H1 (cell line): Measurements from ENCODE around the gene DISP3. TPM values are rescaled to one million over a fixed set of nuclear protein-coding genes. Genes with fewer than 3 reads are reported as not detected.

Experiments
- CTCF ChIA-PET: fragments of 300-600 bp; sonication (Branson Sonifier 250); formaldehyde crosslinking; loops from one replicate; lab custom pipeline; 2021; ENCODE audit not compliant: partially characterized antibody; lab: Charles Lee
- POLR2A ChIA-PET: fragments of 300-600 bp; sonication (Branson Sonifier 250); formaldehyde crosslinking; loops from one replicate; lab custom pipeline; 2021; ENCODE audit warnings: inconsistent platforms; ENCODE audit not compliant: partially characterized antibody; lab: Charles Lee
- DNase-seq, 2 experiments: peaks; one replicate each; pipeline versions ENCODE4 v3.0.0 to v3.0.0-alpha.2; 2010 to 2022; ENCODE audit warnings: low spot score in 2 of 2, low read depth in 1 of 2, mixed read lengths in 1 of 2
- FAIRE-seq: peaks from 2 replicates; lab custom pipeline; 2011; peaks lifted over from hg19 to GRCh38; lab: Jason Lieb, UNC
- H2AFZ ChIP-seq: 2 replicates; pipeline ENCODE4 v1.8.1; 2012; ENCODE audit warnings: low read length, inconsistent platforms
- H2AK5ac ChIP-seq: 2 replicates; pipeline ENCODE4 v1.6.1; 2013; ENCODE audit warnings: low read depth, low read length
- H2BK120ac ChIP-seq: replicated peaks from 2 replicates; pipeline ENCODE3; 2013; ENCODE audit warnings: low read depth, low read length, inconsistent platforms
- H2BK12ac ChIP-seq: 2 replicates; pipeline ENCODE4 v1.6.1; 2013; ENCODE audit warnings: low read depth, low read length
- H2BK15ac ChIP-seq: 2 replicates; pipeline ENCODE4 v1.6.1; 2013; ENCODE audit warnings: low read length
- H2BK20ac ChIP-seq: 2 replicates; pipeline ENCODE4 v1.6.1; 2013; ENCODE audit warnings: low read length
- H2BK5ac ChIP-seq: 2 replicates; pipeline ENCODE4 v1.6.1; 2013; ENCODE audit warnings: low read depth, low read length
- H3K14ac ChIP-seq: 2 replicates; pipeline ENCODE4 v1.6.1; 2013; ENCODE audit warnings: inconsistent platforms; ENCODE audit not compliant: insufficient read length
- H3K18ac ChIP-seq: 2 replicates; pipeline ENCODE4 v1.6.1; 2013; ENCODE audit warnings: low read length; ENCODE audit errors: extremely low read depth
- H3K23ac ChIP-seq: 2 replicates; pipeline ENCODE4 v1.6.1; 2013; ENCODE audit warnings: inconsistent platforms; ENCODE audit not compliant: insufficient read length
- H3K23me2 ChIP-seq: 2 replicates; pipeline ENCODE4 v1.6.1; 2013; ENCODE audit warnings: low read depth, low read length
- H3K27ac ChIP-seq: 2 replicates; pipeline ENCODE4 v1.6.1; 2011; ENCODE audit warnings: low read depth, low read length, inconsistent platforms
- H3K27me3 ChIP-seq, 4 experiments: replicated peaks in 1 of 4; 1 replicate in 1 of 4; 2 replicates in 3 of 4; pipeline versions ENCODE4 v1.6.1 to v1.8.1; 2011 to 2013; ENCODE audit warnings: low read length in 3 of 4, mild to moderate bottlenecking in 3 of 4, inconsistent platforms in 2 of 4, mixed read lengths in 2 of 4, moderate library complexity in 1 of 4; ENCODE audit not compliant: control insufficient read depth in 3 of 4, insufficient read depth in 3 of 4; ENCODE audit errors: extremely low read depth in 1 of 4
- H3K36me3 ChIP-seq, 4 experiments: 2 replicates each; pipeline versions ENCODE4 v1.6.1 to v1.8.1; 2011 to 2013; ENCODE audit warnings: mild to moderate bottlenecking in 4 of 4, low read length in 3 of 4, moderate library complexity in 2 of 4, control low read depth in 1 of 4, inconsistent platforms in 1 of 4; ENCODE audit not compliant: insufficient read depth in 4 of 4, control insufficient read depth in 2 of 4
- H3K4ac ChIP-seq: replicated peaks from 2 replicates; pipeline ENCODE3; 2013; ENCODE audit warnings: low read length, low read depth, mixed read lengths, inconsistent platforms; ENCODE audit not compliant: insufficient read length
- H3K4me1 ChIP-seq, 4 experiments: replicated peaks in 1 of 4; 1 replicate in 1 of 4; 2 replicates in 3 of 4; pipeline versions ENCODE4 v1.6.1 to v1.8.1; 2011 to 2013; ENCODE audit warnings: low read length in 3 of 4, inconsistent platforms in 2 of 4, mixed read lengths in 1 of 4; ENCODE audit not compliant: insufficient read depth in 4 of 4, control insufficient read depth in 3 of 4
- H3K4me2 ChIP-seq, 2 experiments: 2 replicates each; pipeline versions ENCODE4 v1.6.1 to v1.8.1; 2011 to 2013; ENCODE audit warnings: low read depth in 2 of 2, low read length in 2 of 2, control low read depth in 1 of 2, inconsistent platforms in 1 of 2, mild to moderate bottlenecking in 1 of 2; ENCODE audit not compliant: insufficient read depth in 1 of 2
- H3K4me3 ChIP-seq, 4 experiments: fragments of 200-600, 300-600 bp in 1 of 4; sonication (generic), shearing (Covaris generic), sonication (Bioruptor Twin) in 1 of 4; 2 replicates each; pipeline versions ENCODE4 v1.5.1 to v1.8.1; 2011 to 2016; ENCODE audit warnings: low read length in 4 of 4, low read depth in 3 of 4, control low read depth in 2 of 4, inconsistent platforms in 2 of 4, mild to moderate bottlenecking in 2 of 4, mixed read lengths in 1 of 4, moderate library complexity in 1 of 4; ENCODE audit not compliant: insufficient read depth in 2 of 4; ENCODE audit errors: extremely low read depth in 1 of 4
- H3K56ac ChIP-seq: replicated peaks from 2 replicates; pipeline ENCODE3; 2013; ENCODE audit warnings: low read depth, mild to moderate bottlenecking, mixed read lengths, low read length, inconsistent platforms; ENCODE audit not compliant: insufficient read length
- H3K79me1 ChIP-seq: 2 replicates; pipeline ENCODE4 v1.6.1; 2013; ENCODE audit warnings: low read depth, low read length, control low read depth
- H3K79me2 ChIP-seq, 2 experiments: 2 replicates each; pipeline versions ENCODE4 v1.6.1 to v1.8.1; 2012 to 2013; ENCODE audit warnings: low read length in 2 of 2, mild to moderate bottlenecking in 2 of 2, inconsistent platforms in 1 of 2; ENCODE audit not compliant: insufficient read depth in 2 of 2, control insufficient read depth in 1 of 2
- H3K9ac ChIP-seq, 4 experiments: replicated peaks in 1 of 4; 1 replicate in 1 of 4; 2 replicates in 3 of 4; pipeline versions ENCODE4 v1.6.1 to v1.8.1; 2011 to 2013; ENCODE audit warnings: low read depth in 3 of 4, low read length in 3 of 4, control low read depth in 2 of 4, mild to moderate bottlenecking in 2 of 4, moderate library complexity in 2 of 4, inconsistent platforms in 1 of 4; ENCODE audit errors: extremely low read depth in 1 of 4
- H3K9me3 ChIP-seq, 2 experiments: 2 replicates each; pipeline versions ENCODE4 v1.6.1 to v1.8.1; 2012 to 2013; ENCODE audit warnings: mild to moderate bottlenecking in 2 of 2, moderate library complexity in 2 of 2, control low read depth in 1 of 2, inconsistent platforms in 1 of 2, low read depth in 1 of 2, low read length in 1 of 2, mixed read lengths in 1 of 2; ENCODE audit not compliant: insufficient read depth in 2 of 2
- H4K20me1 ChIP-seq, 2 experiments: replicated peaks in 1 of 2; 2 replicates each; pipeline versions ENCODE3 to v1.8.1; 2011 to 2013; ENCODE audit warnings: inconsistent platforms in 2 of 2, low read length in 2 of 2, mild to moderate bottlenecking in 1 of 2; ENCODE audit not compliant: insufficient read depth in 2 of 2, control insufficient read depth in 1 of 2
- H4K5ac ChIP-seq: 2 replicates; pipeline ENCODE4 v1.6.1; 2013; ENCODE audit warnings: low read length, low read depth, mixed read lengths, inconsistent platforms; ENCODE audit not compliant: insufficient read length
- H4K8ac ChIP-seq: 2 replicates; pipeline ENCODE4 v1.8.0; 2013; ENCODE audit warnings: mild to moderate bottlenecking, moderate library complexity, low read length, inconsistent platforms; ENCODE audit not compliant: insufficient read depth; ENCODE audit errors: extremely low read depth
- H4K91ac ChIP-seq: replicated peaks from 2 replicates; pipeline ENCODE3; 2013; ENCODE audit warnings: low read length, mixed read lengths, inconsistent platforms; ENCODE audit not compliant: insufficient read length
- JUND ChIP-seq: IDR thresholded peaks from 2 replicates; pipeline ENCODE4 v1.6.1; 2011; ENCODE audit warnings: mild to moderate bottlenecking, improper control_type of control experiment, low read length
- KDM1A ChIP-seq: fragments of 200-600, 300-600 bp; sonication (generic); IDR thresholded peaks from 2 replicates; pipeline ENCODE4 v1.7.1; 2016; ENCODE audit warnings: mild to moderate bottlenecking, low read length, borderline replicate concordance
- NANOG ChIP-seq: IDR thresholded peaks from 2 replicates; pipeline ENCODE4 v1.6.1; 2011; ENCODE audit warnings: low read length, low read depth, mild to moderate bottlenecking, inconsistent platforms; ENCODE audit not compliant: insufficient read depth, poor library complexity, severe bottlenecking
- SIN3A ChIP-seq, 2 experiments: IDR thresholded peaks in 1 of 2; conservative IDR thresholded peaks in 1 of 2; 2 replicates each; pipeline ENCODE4 v1.6.1; 2011 to 2012; ENCODE audit warnings: low read length in 2 of 2, improper control_type of control experiment in 1 of 2, low read depth in 1 of 2, mild to moderate bottlenecking in 1 of 2
- SP1 ChIP-seq: IDR thresholded peaks from 2 replicates; pipeline ENCODE4 v1.6.1; 2011; ENCODE audit warnings: low read depth, low read length
- TAF1 ChIP-seq: IDR thresholded peaks from 2 replicates; pipeline ENCODE4 v1.6.1; 2011; ENCODE audit warnings: mild to moderate bottlenecking, low read depth, low read length
- TEAD4 ChIP-seq: IDR thresholded peaks from 2 replicates; pipeline ENCODE4 v1.6.1; 2012; ENCODE audit warnings: low read depth, low read length, inconsistent platforms, mixed read lengths
- WGBS, 2 experiments: shearing (Covaris generic) in 1 of 2; methylation state at CpG; one replicate each; pipeline versions ENCODE4 v1.1.6 to v1.1.7; 2013 to 2015; ENCODE audit warnings: low lambda C conversion rate in 2 of 2, mixed read lengths in 2 of 2, inconsistent platforms in 1 of 2, low coverage in 1 of 2, missing lambda C conversion rate in 1 of 2; ENCODE audit not compliant: insufficient replicate concordance in 2 of 2, insufficient coverage in 1 of 2, insufficient read length in 1 of 2; ENCODE audit errors: extremely low coverage in 1 of 2, missing lambda C conversion rate in 1 of 2; 5-methylcytosine and 5-hydroxymethylcytosine counted together
- polyA plus RNA-seq, 7 experiments: library from polyadenylated mRNA; depleted of rRNA in 3 of 7; stranded (reverse) in 5 of 7; unstranded in 2 of 7; fragments of >200 nt in 5 of 7; fragments of 200-250 nt in 2 of 7; gene quantifications; 1 replicate in 5 of 7; 2 replicates in 1 of 7; 4 replicates in 1 of 7; pipeline versions ENCODE4 v1.2.1 to v1.2.3, GENCODE V29; 2011 to 2013; ENCODE audit warnings: missing spikeins in 2 of 7, mixed read lengths in 2 of 7
- total RNA-seq: library from RNA; stranded (reverse); fragmentation: NEBNext Ultra II Directional; extraction: Animal tissue kit (Norgen Biotek cat#: 25700); gene quantifications from 2 replicates; pipeline ENCODE4 v1.2.1, GENCODE V29; 2021

The DISP3 gene
- total and polyA plus RNA-seq, 2 of the 8 experiments (the other 6 are each of a cell fraction or from before 2014, with no cell fraction given) = 3.4 to 4.6 TPM

GRCh38 chr1:11567244-11568065, 88.5 kb downstream of the DISP3 start:
- H3K27ac ChIP-seq = no peak overlapping the region
- H3K9me3 ChIP-seq = no peaks in the 10 kb centered on the region
- H3K4me1 ChIP-seq = no peaks in the 10 kb centered on the region; a peak in 1 of 7 replicates
- H2BK120ac ChIP-seq = no peak overlapping the region
- H3K9ac ChIP-seq = no peak overlapping the region
- ChIA-PET POLR2A (no interaction called here), CTCF (interaction anchor here (1.1 to 1.9 kb wide), 4 partner anchors 26 to 247 kb away, joined by 3 to 5 read pairs (median 3); no protein-coding TSS in a partner anchor)
- no peak overlapping the region for H4K91ac ChIP-seq
- no peaks in the 10 kb centered on the region for H3K23me2 ChIP-seq
- no peak overlapping the region for H3K56ac ChIP-seq
- no peak for DNase-seq
- H3K79me1 ChIP-seq = no peaks in the 10 kb centered on the region
- no peak overlapping the region for H3K4me3 ChIP-seq
- H4K5ac ChIP-seq = no peak overlapping the region
- H2BK20ac ChIP-seq = no peak overlapping the region
- H2BK5ac ChIP-seq = no peak overlapping the region
- H3K27me3 ChIP-seq = no peaks in the 10 kb centered on the region
- H3K79me2 ChIP-seq = no peaks in the 10 kb centered on the region
- no peak overlapping the region for H2AFZ ChIP-seq
- H2BK12ac ChIP-seq = 0 out of 2 replicates have a peak overlapping the region, but pooled peaks have one; percentile 9
- H4K8ac ChIP-seq = no peak overlapping the region
- no peaks in the 10 kb centered on the region for H3K36me3 ChIP-seq
- no peak overlapping the region for H3K18ac ChIP-seq
- H2BK15ac ChIP-seq = no peak overlapping the region
- TF ChIP-seq JUND (no peak), SP1 (no peak), NANOG (no peak), TAF1 (no peak), SIN3A (conservative IDR thresholded peaks at IDR 0.05 in 1 of 2, IDR thresholded peaks at IDR 0.05 in 1 of 2; ENCODE audit: low read depth in 1 of 2, low read length in 2 of 2) (no peak), TEAD4 (no peak), KDM1A (peak; percentile 64; the same call in 1 of the 2 replicates)
- no peak overlapping the region for H3K4me2 ChIP-seq
- no peak overlapping the region for H3K14ac ChIP-seq
- no peak for FAIRE-seq
- no peaks in the 10 kb centered on the region for H4K20me1 ChIP-seq
- H2AK5ac ChIP-seq = no peak overlapping the region
- WGBS, 2 experiments = 91% methylated on average over 11 of the region's 11 CpGs; no CpG with 5 or more reads in 1 of the 2 experiments
- no peak overlapping the region for H3K4ac ChIP-seq
- no peak overlapping the region for H3K23ac ChIP-seq
